Measurements from ENCODE around the gene PTBP1. TPM values are rescaled to one million over a fixed set of nuclear protein-coding genes. Genes with fewer than 3 reads are reported as not detected.

The PTBP1 gene
- total and polyA plus RNA-seq, 9 of the 15 experiments (the other 6 are each of a cell fraction or from before 2014, with no cell fraction given): 14.0 to 759 (median 234) TPM

- H3K9me3 ChIP-seq (replicated peaks; ENCODE audit: control insufficient read depth, insufficient read depth, low read depth, low read length): no peaks in the 10 kb centered on the region
- no peak for DNase-seq (ENCODE audit: extremely low read depth in 1 of 4, low spot score in 3 of 4)
- POLR2A ChIA-PET: interaction anchor here (0.5 to 1.0 kb wide), 3 partner anchors 25 to 36 kb away, joined by 3 to 4 read pairs (median 3); no protein-coding TSS in a partner anchor
- no peaks in the 10 kb centered on the region for H3K27me3 ChIP-seq (ENCODE audit: control insufficient read depth in 2 of 2, insufficient read depth in 2 of 2, low read length in 2 of 2)
- BruUV-seq (replicated peaks): no TSS peak
- no peak for FAIRE-seq
- intact Hi-C loops (cut with micrococcal nuclease): loop anchor here (5.0 kb wide), 1 partner anchor 209 kb away; the partner anchor contains the start of gene WDR18
- peaks cover 0 to 33% of the 10 kb centered on the region in 2 experiments; a peak in 2 of 5 replicates for H3K4me1 ChIP-seq (replicated peaks in 1 of 2; ENCODE audit: control insufficient read depth in 2 of 2, insufficient read depth in 2 of 2, low read length in 2 of 2)
- H3K9ac ChIP-seq (ENCODE audit: insufficient read depth in 1 of 2, low read depth in 2 of 2, low read length in 2 of 2): peak overlapping the region in 1 of 2 experiments; percentile 23; a peak in 1 of 4 replicates
- no peaks in the 10 kb centered on the region for H4K20me1 ChIP-seq (replicated peaks; ENCODE audit: control insufficient read depth, insufficient read depth, low read length)
- ATAC-seq: no peak
- 77% methylated on average over 17 of the region's 18 CpGs for WGBS (ENCODE audit: insufficient coverage, low coverage, missing lambda C conversion rate)
- CTCF ChIA-PET (ENCODE audit: low intra/inter-chr PET ratio): no interaction called here
- no peaks in the 10 kb centered on the region for H3K9me1 ChIP-seq (ENCODE audit: control insufficient read depth, insufficient read depth, low read length)
- no peaks in the 10 kb centered on the region for H3K36me3 ChIP-seq (ENCODE audit: control insufficient read depth, insufficient read depth, low read length)
- no peak overlapping the region for H3K27ac ChIP-seq (ENCODE audit: extremely low read depth, low read depth, low read length)
- H3K4me3 ChIP-seq: no peak overlapping the region
- H2AFZ ChIP-seq (ENCODE audit: low read depth, low read length): 0 out of 2 replicates have a peak overlapping the region, but pooled peaks have one; percentile 45
- H3K79me2 ChIP-seq (ENCODE audit: control insufficient read depth, insufficient read depth, low read length): no peaks in the 10 kb centered on the region
- no peak overlapping the region for H3K4me2 ChIP-seq (ENCODE audit: insufficient read depth, low read length)
- in situ Hi-C loops (cut with MboI): loop anchor here (25.0 kb wide), 1 partner anchor 464 kb away; the partner anchor contains the start of genes ATP5F1D, CBARP and MIDN
- no peak for TF ChIP-seq ZNF174 (CRISPR knock-in tag; IDR thresholded peaks at IDR 0.05)
- TF ChIP-seq ZNF347 (CRISPR knock-in tag; IDR thresholded peaks at IDR 0.05; ENCODE audit: low read depth): no peak
- TF ChIP-seq ETS1 (conservative IDR thresholded peaks at IDR 0.05; ENCODE audit: control insufficient read depth, low read depth, low read length): no peak
- no peak for TF ChIP-seq CEBPZ (IDR thresholded peaks at IDR 0.05; ENCODE audit: borderline replicate concordance, low read depth, low read length)
- no peak for TF ChIP-seq NR0B1 (IDR thresholded peaks at IDR 0.05; ENCODE audit: partially characterized antibody)
- no peak for TF ChIP-seq ATF6 (CRISPR knock-in tag; IDR thresholded peaks at IDR 0.05)
- no peak for TF ChIP-seq ZBTB26 (CRISPR knock-in tag; IDR thresholded peaks at IDR 0.05)
- TF ChIP-seq ZNF780A (CRISPR knock-in tag; IDR thresholded peaks at IDR 0.05): no peak
- peak; percentile 55 for TF ChIP-seq CHD4 (IDR thresholded peaks at IDR 0.05; ENCODE audit: insufficient read depth, insufficient replicate concordance, low read depth, low read length, poor library complexity, severe bottlenecking)
- no peak for TF ChIP-seq CBFA2T3 (IDR thresholded peaks at IDR 0.05)
These were observed 24.4 kb upstream of the PTBP1 start for GRCh38 chr19:772730-773436.

Data from K562 (cell line).